Brain microvascular endothelial cell (primary cell): ENCODE data around the gene UCP3.

Source experiments
- DNase-seq: peaks from one replicate; pipeline ENCODE4 v3.0.0-alpha.2; 2020
- H3K27ac ChIP-seq: fragments of 250-450 bp; sonication (Bioruptor Pico); 2 replicates; pipeline ENCODE4 v1.5.1; 2020; ENCODE audit warnings: mild to moderate bottlenecking, moderate library complexity
- H3K27me3 ChIP-seq: fragments of 250-450 bp; sonication (Bioruptor Pico); replicated peaks from 2 replicates; pipeline ENCODE4 v1.5.1; 2020; ENCODE audit warnings: mild to moderate bottlenecking
- H3K36me3 ChIP-seq: fragments of 250-450 bp; sonication (Bioruptor Pico); replicated peaks from 2 replicates; pipeline ENCODE4 v1.5.1; 2020; ENCODE audit warnings: mild to moderate bottlenecking
- H3K4me3 ChIP-seq: 2 replicates; pipeline ENCODE4 v1.5.1; 2011; ENCODE audit warnings: low read depth, mild to moderate bottlenecking, control low read depth, low read length, moderate library complexity
- in situ Hi-C: cut with HindIII; loops from 2 replicates; pipeline ENCODE4 v1.10.0; 2017; ENCODE audit warnings: low sequenced_read_pairs, low pct_ligation_motif_present
- TF ChIP-seq, protein P1 (sequence below): IDR thresholded peaks from 2 replicates; pipeline ENCODE4 v1.5.1; 2011; ENCODE audit warnings: low read depth, mild to moderate bottlenecking, moderate library complexity, low read length, control low read depth, inconsistent platforms; ENCODE audit errors: missing control alignments

The UCP3 gene

DNA sequence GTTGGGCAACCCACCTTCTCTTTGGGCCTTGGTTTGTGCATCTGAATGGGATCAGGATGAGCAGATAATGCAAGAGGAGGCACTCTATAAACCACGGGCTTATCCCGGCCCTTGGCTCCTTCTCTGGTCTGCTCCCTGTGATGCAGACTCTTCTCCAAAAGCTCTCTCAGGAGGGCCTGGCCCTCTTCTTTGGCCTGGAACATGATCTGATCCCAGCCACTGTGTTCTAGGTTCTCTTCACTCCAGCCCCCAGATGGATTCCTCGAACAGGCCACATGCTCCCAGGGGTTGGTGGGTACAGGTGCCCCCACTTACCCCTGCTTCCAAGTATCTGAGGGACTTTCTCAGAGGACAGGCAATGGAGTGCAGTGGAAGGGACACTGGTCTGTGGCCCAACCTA, 8.7 kb upstream of the UCP3 start:
- Histone ChIP-seq H3K36me3 (no peaks in the 10 kb centered on the region), H3K27ac (no peak overlapping the region), H3K27me3 (no peaks in the 10 kb centered on the region), H3K4me3 (no peak overlapping the region)
- in situ Hi-C loops, result no loop called here
- DNase-seq, result no peak
- TF ChIP-seq, protein P1, sequence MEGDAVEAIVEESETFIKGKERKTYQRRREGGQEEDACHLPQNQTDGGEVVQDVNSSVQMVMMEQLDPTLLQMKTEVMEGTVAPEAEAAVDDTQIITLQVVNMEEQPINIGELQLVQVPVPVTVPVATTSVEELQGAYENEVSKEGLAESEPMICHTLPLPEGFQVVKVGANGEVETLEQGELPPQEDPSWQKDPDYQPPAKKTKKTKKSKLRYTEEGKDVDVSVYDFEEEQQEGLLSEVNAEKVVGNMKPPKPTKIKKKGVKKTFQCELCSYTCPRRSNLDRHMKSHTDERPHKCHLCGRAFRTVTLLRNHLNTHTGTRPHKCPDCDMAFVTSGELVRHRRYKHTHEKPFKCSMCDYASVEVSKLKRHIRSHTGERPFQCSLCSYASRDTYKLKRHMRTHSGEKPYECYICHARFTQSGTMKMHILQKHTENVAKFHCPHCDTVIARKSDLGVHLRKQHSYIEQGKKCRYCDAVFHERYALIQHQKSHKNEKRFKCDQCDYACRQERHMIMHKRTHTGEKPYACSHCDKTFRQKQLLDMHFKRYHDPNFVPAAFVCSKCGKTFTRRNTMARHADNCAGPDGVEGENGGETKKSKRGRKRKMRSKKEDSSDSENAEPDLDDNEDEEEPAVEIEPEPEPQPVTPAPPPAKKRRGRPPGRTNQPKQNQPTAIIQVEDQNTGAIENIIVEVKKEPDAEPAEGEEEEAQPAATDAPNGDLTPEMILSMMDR, result no peak

DNA sequence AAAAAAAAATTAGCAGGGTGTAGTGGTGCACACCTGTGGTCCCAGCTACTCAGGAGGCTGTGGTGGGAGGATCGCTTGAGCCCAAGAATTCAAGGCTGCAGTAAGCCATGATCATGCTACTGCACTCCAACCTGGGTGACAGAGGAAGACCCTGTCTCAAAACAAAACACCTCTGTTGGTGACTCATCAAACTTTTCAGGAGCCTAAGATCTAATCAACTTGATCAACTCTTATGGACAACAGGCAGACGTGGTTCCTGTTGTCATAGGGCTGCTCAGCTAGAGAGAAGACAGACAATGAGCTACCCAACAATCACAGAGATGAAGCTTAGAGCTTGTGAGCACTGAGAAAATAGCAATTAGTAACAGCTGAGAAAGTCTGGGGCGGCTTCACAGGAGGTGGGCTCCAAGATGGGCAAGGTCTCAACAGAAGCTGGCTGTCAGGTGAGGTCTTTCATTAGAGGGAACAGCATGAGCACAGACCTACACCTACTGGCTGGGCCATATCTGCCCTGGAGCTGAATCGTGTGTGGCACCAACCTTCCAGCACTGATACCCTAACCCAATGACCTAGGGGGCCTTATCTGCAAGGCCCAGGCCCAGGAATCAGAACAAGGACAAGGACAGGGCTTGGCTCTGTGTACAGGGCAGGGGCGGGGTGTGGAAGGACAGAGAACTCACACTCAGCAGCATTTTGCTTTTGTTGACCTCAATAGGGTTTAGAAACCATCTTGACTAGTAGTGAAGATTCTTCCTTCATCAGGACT, 7.2 kb upstream of the UCP3 start:
- DNase-seq, result no peak
- no peaks in the 10 kb centered on the region for H3K36me3 ChIP-seq
- H3K27ac ChIP-seq, result no peak overlapping the region
- in situ Hi-C loops, result no loop called here
- TF ChIP-seq, protein P1, result no peak
- H3K27me3 ChIP-seq, result no peaks in the 10 kb centered on the region
- H3K4me3 ChIP-seq, result no peak overlapping the region

DNA sequence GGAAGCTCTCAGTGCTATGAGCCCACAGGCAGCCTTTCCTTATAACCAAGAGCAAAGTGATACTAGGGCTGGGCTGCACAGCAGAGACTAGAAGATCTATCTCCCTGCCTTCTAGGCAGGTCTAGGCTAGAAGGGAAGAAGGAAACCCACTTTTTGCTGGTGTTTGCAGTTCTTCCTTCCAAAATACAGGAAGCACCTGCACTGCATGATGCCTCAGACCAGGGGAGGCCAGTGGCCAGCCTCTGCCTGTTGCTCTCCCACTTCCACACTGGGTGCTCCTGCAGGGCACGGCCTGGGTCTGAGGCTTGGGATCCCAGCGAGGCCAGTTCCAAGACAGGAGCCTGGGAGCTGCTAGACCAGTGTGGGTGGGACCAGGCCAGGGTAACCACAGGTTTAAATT, 6.0 kb upstream of the UCP3 start:
- DNase-seq, result no peak
- in situ Hi-C loops, result no loop called here
- no peaks in the 10 kb centered on the region for H3K36me3 ChIP-seq
- H3K4me3 ChIP-seq, result no peak overlapping the region
- no peak overlapping the region for H3K27ac ChIP-seq
- no peaks in the 10 kb centered on the region for H3K27me3 ChIP-seq
- TF ChIP-seq, protein P1, result no peak

DNA sequence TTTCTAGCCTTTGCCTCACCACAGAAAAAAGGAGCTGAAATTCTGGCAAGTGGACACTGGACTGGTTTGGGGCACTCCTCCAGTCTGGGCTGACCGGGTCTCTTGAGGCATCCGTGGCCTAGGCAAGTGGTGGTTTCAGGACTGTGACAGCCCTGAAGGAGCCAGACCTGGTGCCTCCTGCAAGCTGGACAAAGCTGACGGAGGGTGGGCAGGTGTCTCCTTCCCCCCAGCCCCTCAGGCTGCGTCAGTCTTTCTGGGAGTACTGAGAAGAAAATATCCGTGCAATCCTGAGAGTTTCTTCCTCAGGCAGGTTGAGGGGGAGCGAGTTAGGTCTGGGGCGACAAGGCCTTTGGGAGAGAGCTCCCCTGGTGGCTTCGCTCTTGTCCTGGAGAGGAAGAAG, 4.3 kb upstream of the UCP3 start:
- TF ChIP-seq, protein P1, result no peak
- no peaks in the 10 kb centered on the region for H3K27me3 ChIP-seq
- in situ Hi-C loops, result no loop called here
- no peak overlapping the region for H3K4me3 ChIP-seq
- no peaks in the 10 kb centered on the region for H3K36me3 ChIP-seq
- no peak for DNase-seq
- H3K27ac ChIP-seq, result no peak overlapping the region

DNA sequence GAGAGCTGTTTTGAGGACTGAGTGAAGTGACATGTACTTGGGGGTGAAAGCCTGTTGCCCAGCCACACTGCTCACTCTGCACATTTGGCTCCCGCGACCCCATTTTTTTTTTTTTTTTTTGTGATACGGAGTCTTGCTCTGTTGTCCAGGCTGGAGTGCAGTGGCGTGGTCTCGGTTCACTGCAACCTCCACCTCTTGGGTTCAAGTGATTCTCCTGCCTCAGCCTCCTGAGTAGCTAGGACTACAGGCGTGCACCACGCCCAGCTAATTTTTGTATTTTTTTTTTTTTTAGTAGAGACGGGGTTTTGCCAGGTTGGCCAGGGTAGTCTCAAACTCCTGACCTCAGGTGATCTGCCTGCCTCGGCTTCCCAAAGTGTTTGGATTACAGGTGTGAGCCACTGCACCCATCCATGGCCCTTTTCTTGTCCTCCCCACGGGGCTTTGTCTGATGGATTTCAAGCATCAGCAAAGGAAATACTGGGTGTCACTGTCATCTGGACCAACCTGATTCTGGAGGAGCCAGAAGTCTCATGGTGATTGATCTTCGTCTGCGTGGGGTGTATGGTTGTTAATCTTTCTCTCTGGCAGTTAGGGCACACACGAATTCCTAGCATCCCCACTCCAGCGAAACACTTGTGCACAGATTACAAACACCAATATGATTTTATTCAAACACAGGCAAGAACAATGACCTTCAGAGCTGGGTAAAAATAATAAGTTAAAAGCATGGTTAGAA, 3.4 kb upstream of the UCP3 start:
- Histone ChIP-seq H3K27ac (no peak overlapping the region), H3K36me3 (no peaks in the 10 kb centered on the region), H3K4me3 (no peak overlapping the region), H3K27me3 (no peaks in the 10 kb centered on the region)
- TF ChIP-seq, protein P1, result no peak
- DNase-seq, result no peak
- in situ Hi-C loops, result no loop called here
